ENCODE data around the gene GPR37.

GRCh38 chr7:124780608-124781007 is 15.0 kb upstream of the GPR37 start:
- no peak for TF ChIP-seq CREB5 (CRISPR knock-in tag; IDR thresholded peaks at IDR 0.05; ENCODE audit: low read depth)
- TF ChIP-seq ZNF565 (CRISPR knock-in tag; conservative IDR thresholded peaks at IDR 0.05; ENCODE audit: low read depth): no peak
- TF ChIP-seq ESRRG (CRISPR knock-in tag; IDR thresholded peaks at IDR 0.05): no peak
- no peak for TF ChIP-seq TOX (CRISPR knock-in tag; IDR thresholded peaks at IDR 0.05; ENCODE audit: borderline replicate concordance)
- TF ChIP-seq ZC3H10 (CRISPR knock-in tag; IDR thresholded peaks at IDR 0.05): no peak
- no peak for TF ChIP-seq PATZ1 (CRISPR knock-in tag; IDR thresholded peaks at IDR 0.05; ENCODE audit: borderline replicate concordance)
- no peak for TF ChIP-seq ZNF70 (CRISPR knock-in tag; IDR thresholded peaks at IDR 0.05)
- no peak for TF ChIP-seq BACH2 (CRISPR knock-in tag; IDR thresholded peaks at IDR 0.05; ENCODE audit: borderline replicate concordance)
- no peak for TF ChIP-seq ZFP3 (CRISPR knock-in tag; IDR thresholded peaks at IDR 0.05)
